NCI-H82 treated with DMSO at 0.1 percent for 48 hours (cell line): ENCODE results near the gene TMEM114.

Experiments used
- DNase-seq: peaks from one replicate; lab custom pipeline; 2025; ENCODE audit not compliant: unreplicated experiment; lab: John Stamatoyannopoulos, UW

Gene TMEM114

DNA sequence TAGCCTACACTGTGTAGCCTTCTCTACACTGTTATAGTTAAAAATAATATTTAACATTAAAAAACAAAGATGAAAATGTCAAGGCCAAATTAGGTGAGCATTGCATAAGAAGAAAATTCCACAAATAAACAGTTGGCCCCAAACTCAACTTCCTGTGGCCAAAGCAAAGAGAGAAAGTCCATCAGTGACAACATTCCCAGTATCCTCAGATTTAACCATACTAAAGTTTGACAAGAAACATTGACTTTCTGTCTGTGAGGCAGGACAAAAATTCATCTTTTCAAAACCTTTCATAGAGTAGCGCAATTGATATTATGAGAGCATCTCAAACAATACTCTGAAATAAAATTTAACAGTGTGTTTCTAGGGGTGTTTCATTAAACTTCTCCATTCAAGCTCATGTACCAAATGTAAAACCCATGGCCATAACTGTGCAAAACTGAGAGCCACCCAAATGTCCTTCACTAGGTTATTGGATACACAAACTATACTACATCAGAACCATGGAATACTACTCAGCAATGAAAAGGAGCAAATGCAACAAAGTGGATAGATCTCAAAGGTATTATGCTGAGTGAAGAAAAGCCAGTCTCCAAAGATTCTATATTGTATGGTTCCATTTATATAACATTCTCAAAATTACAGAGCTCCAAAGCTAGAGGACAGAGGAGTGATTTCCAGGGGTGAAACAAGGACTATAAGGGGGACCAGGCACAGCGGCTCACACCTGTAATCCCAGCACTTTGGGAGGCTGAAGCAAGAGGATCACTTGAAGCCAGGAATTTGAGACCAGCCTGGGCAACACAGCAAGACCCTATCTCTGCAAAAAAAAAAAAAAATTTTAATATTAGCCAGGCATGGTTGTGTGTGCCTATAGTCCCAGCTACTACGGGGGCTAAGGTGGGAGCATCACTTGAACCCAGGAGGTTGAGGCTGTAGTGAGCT lies 38.7 kb downstream of the TMEM114 start:
- no peak for DNase-seq

DNA sequence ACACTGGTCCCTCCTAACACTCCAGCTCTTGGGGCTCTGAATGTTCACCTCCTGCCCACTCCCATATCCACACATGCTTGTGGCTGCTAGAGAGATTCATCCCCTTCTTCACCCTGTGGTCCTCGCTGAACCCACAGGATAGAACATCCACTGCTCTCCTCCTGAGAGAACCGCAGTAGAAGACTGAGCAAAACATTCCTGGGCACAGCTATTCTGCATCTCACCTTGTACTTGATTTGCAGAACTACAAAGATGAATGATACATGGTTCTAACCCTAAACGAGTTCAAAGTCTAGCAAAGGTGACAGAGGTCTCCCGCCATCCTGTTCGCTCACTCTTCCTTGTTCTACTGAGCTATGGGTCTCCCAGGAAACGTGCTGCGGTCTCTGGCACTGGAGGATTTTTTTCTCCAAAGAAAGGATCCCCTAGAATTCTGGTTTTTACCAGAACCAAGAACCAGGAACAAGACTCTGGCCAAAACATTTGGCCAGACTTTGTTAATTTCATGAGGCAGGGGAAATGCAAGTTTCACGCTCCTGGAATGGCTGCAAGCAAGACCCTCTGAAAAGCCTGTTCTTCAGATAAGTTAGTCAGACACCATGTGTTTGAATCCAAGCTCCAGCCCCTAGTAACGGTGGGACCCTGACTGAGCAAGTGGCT lies 39.5 kb downstream of the TMEM114 start:
- DNase-seq = no peak

GRCh38 chr16:8549843-8550412 lies 40.4 kb downstream of the TMEM114 start:
- DNase-seq = no peak

DNA sequence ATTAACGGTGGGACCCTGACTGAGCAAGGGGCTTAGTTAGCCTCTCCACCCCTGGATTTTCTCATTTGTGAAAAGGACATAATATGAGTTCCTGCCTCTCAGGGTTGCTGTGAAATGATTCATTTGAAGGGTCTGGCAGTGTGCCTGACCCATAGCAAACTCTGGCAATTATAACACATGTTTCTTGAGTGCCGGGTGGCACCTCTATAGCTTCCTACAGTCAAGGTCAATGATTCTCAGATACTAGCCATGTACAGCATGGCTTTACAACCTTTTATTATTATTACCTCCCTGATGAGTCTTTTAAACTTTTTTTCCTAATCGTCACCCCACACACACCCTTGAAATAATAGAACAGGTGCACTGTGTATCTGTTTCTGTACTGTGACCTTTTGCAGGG lies 42.1 kb downstream of the TMEM114 start:
- DNase-seq = no peak

DNA sequence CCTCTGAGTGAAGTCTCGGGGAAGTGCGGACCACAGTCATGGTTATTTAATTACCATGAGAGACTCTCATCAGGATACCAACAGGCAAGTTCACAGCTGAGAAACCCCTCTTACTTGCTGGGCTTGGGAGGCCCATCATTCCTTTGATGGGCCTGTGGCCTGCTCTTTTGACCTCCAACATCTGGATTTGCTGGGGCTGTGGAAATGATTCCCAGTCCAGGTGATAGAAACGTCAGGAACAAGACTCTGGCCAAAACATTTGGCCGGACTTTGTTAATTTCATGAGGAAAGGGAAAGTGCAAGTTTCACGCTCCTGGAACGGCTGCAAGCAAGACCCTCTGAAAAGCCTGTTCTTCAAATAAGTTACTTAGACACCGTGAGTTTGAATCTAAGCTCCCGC lies 42.5 kb downstream of the TMEM114 start:
- DNase-seq = no peak

GRCh38 chr16:8544406-8544805 lies 45.9 kb downstream of the TMEM114 start:
- no peak for DNase-seq

GRCh38 chr16:8543258-8543657 lies 47.1 kb downstream of the TMEM114 start:
- no peak for DNase-seq

DNA sequence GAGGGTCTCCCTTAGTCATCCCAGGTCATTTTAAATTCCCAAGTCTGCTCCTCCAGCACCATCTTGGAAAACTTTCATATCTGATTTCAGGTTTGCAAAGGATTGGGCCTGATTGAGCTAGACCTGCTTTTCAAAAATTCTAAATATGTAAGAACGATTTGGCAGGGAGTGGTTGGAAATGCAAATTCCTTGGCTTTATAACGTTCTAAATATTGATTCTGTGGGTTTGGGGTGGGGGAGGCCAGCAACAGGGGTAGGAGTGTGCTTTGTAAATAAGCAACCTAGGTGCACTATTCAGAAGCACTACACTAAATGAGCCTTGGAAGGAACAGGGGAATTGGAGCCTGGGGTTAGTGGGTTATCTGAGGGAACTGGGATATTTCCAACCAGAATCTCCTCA lies 47.9 kb downstream of the TMEM114 start:
- no peak for DNase-seq

GRCh38 chr16:8541868-8542267 lies 48.4 kb downstream of the TMEM114 start:
- no peak for DNase-seq

- DNase-seq = no peak
Observed at GRCh38 chr16:8537691-8538342, 52.5 kb downstream of the TMEM114 start.

GRCh38 chr16:8533509-8533908 lies 56.8 kb downstream of the TMEM114 start:
- no peak for DNase-seq

DNA sequence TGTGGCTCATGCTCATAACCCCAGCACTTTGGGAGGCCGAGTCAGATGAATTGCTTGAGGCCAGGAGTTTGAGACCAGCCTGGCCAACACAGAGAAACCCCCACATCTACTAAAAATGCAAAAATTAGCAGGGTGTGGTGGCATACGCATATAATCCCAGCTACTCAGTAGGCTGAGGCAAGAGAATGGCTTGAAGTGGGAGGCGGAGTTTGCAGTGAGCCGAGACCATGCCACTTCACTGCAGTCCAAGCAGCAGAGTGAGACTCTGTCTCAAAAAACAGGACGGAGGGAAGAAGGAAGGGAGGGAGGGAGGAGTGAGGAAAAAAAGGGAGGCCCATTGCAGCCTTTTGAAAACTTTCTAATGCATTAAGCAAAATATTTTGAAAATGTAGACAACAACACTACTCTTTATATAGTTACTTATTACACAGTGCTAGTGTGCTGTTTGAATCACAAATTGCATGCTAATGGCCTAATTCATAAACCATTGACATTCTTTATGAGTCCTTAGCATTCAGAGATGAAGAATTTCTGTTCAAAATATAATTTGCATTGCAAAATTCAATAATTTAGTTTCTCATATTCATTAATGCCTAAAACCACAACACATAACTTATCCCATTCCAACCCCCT lies 59.4 kb downstream of the TMEM114 start:
- no peak for DNase-seq

DNA sequence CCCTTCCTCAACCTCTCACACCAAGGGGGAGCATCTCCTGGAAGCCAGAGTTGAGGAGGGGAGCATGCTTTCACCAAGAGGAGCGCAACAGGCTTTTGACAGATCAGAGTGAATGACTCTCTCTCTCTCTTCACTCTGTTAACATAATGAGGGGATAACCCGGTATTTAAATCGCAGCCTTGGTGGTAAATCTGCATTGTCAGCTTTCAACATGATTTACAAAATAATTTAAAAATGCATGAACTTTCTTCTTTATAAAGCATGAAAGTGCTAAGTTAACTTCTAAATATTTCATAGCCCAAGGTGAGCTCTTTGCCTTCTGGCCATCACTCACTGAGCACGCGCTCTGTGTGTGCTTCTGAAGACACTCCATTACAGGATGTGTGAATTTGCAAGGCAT lies 61.8 kb downstream of the TMEM114 start:
- no peak for DNase-seq

DNA sequence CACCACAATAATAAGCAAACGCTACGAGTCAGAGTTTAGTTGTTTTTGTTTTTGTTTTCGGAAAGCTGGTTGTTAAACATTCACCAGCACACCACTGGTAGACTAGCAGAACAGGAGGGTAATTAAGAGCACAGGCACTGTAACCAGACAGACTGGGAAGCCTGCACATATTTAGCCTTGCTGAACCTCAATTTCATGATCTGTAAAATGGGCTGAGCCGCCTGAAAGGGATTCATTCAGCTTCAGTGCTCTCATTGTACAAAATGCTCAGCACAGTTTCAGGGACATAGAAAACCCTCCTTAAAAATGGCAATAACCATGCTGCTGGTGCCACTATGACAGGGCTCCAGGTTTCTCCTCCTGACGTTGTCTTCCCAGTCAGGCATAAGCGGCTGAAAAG lies 66.4 kb downstream of the TMEM114 start:
- no peak for DNase-seq

DNA sequence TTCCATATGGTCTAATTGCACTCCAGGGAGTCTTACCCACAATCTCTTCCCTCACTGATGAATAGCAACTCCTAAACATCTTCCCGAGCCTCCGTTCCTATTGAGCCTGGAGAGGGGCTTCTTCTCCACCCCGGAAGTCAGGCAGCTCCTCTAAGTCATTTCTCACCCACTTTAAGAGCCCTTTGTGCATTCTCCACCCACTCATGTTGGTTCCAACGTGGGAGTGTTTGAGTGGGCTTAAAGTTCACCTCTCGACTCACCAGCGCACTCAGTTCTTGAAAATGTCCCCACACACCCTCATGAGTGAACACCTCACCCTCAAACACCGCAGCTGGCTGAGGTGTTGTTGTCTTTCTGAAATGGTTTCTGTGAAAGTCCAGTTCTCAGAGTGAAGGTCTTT lies 67.6 kb downstream of the TMEM114 start:
- no peak for DNase-seq

DNA sequence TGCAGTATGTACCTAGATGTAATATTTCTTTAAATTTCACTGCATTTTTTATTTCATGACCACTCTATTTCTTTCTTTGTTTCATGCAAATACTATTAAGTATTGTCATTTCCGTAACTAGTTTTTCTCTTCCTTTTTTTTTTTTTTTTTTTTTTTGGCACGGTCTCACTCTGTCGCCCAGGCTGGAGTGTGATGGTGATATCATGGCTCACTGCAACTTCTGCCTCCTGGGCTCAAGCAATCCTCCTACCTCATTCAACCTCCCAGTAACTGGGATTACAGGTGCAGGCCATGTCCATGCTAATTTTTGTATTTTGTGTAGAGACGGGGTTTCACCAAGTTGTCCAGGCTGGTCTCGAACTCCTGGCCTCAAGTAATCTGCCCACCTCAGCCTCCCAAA lies 70.7 kb downstream of the TMEM114 start:
- DNase-seq = no peak
